ENCODE data around the gene SIRPA.

- TF ChIP-seq EZH2 (IDR thresholded peaks at IDR 0.05; ENCODE audit: low read length) (no peak), CTCF (optimal IDR thresholded peaks at IDR 0.05 in 1 of 3, IDR thresholded peaks at IDR 0.05 in 1 of 3, conservative IDR thresholded peaks at IDR 0.05 in 1 of 3; ENCODE audit: extremely low read depth in 1 of 3, insufficient read depth in 2 of 3, low read length in 3 of 3) (peak in 2 of 3 experiments; percentile 13 to 18)
These were observed 13.9 kb upstream of the SIRPA start for GRCh38 chr20:1881240-1881835.
